HG03460 (cell line): Measurements from ENCODE around the gene CELF5.

Experiments
- ATAC-seq: cut with Tn5 transposase; IDR thresholded peaks from one replicate; pipeline ENCODE4 v1.9.1; 2021; ENCODE audit not compliant: unreplicated experiment

CELF5 gene

DNA sequence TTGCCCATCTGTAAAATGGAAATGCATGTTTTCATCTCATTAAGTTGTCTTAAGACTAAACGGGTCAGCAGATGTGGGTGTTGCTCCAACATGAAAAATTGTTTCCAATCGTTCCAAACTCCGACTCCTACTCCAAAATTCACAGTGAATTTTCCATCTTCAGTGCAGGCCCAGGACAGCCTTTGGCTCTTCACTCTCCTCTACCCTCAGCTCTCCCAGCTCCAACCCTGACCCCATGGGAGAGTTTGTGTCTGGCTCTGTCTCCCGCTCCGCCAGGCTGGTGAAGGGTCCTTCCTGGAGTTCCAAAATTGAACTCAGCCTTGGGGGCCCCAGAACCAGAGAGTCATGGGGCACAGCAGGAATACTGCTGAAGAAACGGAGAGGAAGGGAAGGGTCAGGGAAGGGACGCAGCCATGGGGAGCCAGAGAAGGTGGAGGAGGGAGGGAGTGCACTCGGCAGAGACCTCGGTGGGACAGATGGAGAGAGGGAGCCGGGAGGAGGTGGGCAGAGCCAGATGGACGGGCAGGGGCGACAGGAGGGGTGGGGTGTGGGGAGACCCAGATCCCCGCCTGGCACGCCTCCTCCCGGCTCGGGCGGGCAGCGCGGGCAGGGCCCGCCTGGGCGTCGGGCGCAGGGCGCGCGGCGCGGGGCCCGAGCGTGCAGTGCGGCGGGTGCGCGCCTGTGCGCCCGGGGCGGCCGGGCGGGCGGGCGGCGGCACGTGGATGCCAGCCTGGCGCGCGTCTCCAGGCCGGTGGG lies 45.6 kb downstream of the CELF5 start:
- no peak for ATAC-seq

DNA sequence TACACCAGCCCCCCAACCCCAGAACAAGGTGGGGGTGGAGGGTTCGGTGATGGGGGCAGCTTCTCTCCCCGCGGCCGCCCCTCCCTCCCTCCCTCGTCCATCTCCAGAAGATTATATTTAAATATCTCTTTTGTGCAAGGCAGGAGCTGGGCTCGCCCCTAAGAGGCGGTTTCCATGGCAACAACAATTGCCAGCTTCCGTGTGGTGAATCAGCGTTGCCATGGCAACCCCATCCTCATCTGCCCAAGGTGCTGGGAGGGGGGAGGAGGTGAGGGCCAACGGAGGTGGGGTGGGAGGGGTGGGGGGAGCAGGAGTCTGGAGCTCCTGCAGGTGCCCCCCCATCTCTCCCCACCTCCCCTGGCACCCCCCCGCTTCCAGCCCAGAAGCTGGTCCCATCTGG lies 46.4 kb downstream of the CELF5 start:
- ATAC-seq = no peak

DNA sequence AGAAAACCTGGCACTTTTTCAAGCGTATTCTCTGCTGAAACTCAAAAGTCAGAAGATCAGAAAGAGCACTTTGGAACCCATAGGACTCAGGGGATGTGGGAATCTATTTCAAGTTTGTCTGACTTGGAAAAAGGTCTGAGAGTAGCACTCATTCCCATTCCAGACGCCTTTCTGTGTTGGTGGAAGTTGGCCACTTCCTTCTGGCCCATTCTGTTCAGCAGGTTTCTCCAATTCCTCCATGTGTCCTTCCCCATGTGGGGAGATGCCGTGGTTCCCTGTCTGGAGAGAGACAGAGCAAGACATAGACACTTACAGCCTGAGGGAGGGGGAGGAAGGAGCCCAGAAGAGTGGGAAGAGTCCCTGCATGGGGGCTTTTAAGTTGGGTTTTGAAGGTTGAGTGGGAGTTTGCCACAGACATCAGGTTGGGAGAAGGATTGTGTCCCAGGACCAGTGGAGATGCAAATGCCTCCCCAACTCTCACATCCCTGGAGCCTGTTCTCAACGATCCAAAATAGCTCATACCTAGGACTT lies 48.0 kb downstream of the CELF5 start:
- no peak for ATAC-seq

DNA sequence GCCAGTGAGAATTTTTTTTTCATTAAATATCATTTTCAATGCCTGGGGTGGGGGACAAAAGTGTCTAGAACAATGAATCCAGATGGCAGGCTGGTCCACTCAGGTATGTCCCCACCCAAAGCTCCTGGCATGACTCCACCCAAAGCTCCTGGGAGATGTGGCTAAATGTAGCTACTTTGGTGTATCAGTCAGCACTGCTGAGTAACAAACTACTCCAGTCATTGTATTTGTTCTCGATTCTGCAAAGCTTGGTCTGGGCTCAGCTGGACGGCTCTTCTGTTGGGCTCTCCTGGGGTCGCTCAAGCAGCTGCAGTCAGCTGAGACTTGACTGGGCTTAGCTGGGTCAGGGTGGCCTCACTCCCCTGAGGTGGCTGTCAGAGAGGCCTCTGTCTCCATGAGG lies 48.5 kb downstream of the CELF5 start:
- no peak for ATAC-seq

DNA sequence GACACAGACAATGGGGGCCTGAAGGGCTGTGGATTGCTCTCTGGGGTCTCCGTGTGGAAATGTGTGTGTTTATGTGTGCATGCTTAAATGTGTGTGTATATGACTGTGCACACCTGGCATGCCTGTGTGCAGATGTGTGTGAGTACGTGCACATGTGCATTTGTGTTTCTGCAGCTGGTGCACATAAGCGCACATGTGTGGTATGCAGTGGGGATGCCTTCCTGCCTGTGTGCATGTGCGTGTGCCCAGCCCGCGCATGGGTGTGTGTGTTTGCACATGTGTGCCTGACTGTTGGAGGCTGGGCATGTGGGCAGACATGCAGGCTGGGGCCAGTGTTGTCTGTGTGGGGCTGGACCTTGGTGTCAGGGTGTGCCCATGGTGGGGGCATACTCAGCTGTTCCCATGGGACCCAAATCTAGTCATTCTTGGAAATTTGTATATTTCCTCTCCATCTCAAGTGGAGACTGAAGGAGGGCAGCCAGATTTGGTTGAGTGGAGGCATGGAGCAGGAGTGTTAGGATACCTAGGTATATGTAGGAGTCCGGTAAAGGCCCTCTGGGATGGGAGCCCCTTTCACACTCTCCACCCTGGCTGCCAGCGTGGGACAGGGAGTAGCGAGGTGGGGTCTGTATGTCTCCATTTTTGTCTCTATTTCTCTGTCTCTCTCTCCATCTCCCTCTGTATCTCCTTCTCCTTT lies 49.9 kb downstream of the CELF5 start:
- ATAC-seq = no peak

DNA sequence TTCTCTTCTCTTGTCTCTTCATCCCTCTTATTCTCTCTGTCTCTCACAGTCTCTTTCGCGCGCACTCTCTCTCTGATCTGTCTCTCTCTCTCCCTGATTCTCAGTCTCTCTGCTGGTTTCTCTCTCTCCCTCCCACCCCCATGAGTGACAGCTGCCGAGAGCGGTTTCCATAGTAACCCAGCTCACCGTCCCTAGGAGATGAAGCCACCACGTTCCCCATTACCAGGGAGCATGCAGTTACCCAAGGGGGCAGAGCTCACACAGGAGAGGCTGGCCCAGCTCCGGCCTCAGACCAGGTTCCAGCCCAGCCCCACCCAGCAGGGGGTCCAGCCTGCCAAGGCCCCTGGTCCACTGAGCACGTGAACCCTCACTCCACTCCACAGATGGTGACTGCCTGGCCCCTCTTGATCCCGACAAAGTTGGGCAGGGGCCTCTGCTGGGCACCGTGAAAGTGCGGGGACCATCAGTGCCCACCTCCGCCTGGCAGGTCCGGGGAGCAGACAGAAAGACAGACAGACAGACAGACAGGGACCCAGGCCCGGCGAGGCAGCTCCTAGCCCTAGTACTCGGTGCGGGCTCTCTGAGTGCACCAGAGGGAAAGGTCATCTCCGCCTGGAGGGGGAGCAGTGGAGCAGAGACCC lies 50.6 kb downstream of the CELF5 start:
- ATAC-seq = no peak

DNA sequence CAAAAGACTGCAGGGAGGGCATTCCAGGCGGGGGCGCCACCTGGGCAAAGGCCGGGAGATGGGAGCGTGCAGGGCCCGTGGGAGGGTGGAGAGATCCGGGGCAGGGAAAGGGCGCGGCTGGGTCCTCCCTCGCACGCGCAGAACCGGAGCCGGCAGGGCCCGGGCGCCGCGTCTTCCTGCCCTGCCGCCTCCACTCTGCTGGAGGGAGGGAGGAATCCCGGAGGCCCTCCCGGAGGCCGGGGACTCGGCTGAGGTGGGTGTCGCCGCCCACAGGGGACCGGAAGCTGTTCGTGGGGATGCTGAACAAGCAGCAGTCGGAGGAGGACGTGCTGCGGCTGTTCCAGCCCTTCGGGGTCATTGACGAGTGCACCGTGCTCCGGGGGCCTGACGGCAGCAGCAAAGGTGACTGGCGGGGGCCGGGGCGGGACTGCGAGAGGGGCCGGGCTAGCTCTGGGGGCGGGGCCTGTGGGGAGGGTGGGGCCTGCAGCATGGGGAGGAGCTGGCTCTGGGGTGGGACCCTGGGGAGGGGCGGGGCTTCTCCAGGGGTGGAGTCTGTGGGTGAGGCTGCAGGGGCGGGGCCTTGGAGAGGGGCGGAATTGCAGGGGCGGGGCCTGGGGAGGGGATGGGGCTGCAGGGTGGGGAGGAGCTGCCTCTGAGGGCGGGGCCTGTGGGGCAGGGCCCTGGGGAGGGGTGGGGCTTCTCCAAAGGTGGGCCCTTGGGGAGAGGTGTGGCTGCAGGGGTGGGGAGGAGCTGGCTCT lies 51.3 kb downstream of the CELF5 start:
- no peak for ATAC-seq

DNA sequence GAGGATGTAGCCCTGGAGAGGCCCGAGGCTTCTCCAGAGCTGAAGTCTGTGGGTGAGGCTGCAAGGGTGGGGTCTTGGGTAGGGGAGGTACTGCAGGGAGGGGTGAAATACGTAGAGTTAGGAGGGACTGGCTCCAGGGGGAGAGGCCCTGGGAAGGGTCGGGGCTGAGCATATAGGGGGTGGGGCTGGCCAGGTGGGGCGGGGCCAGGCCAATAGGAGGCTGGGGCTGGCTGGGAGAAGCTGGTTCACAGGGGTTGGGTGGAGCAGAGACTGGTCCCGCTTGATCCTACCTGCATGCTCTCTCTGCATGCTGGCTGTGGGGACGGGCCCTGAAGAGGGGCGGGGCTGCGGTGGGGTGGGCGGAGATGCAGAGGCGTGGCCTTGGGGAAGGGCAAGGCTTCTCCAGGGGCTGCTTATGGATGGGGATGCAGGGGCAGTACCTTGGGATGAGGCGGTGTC lies 51.9 kb downstream of the CELF5 start:
- ATAC-seq = no peak

DNA sequence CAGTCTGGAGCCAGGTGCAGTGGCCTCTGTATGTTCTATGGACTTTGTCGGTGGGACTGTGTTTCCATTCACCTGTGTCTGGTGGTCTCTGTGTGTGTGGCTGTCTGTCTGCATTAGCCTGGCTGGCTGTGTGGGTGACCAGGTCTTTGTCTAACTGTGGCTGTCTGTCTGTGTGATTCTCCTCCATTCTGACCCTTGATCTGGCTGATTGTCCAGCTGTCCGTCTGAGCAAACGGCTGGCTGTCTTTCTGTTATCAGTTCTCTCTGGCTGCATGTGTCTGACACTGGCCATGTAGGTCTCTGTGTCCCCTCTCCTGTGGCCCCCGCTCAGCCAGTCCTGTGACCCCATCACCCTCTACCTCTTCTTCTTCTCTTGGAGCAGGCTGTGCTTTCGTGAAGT lies 53.2 kb downstream of the CELF5 start:
- ATAC-seq = no peak

DNA sequence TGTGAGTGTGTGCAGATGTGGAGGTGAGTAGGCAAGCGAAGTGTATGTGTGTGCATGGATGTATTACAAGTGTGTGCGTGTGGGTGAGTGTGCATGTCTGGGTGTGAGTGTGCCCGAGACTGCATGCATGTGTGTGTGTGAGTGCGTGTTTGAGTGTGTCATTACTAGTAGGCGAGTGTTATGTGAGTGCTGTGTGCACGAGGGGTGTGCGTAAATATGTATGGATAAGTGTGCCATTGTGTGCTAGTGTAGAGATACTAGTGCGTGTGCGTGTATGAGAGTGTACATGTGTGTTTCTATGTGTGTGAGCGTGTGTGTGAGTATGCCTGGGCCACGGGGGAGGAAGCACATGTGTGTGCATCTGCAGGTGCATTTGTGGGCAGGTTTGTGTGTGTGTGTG lies 53.8 kb downstream of the CELF5 start:
- no peak for ATAC-seq

DNA sequence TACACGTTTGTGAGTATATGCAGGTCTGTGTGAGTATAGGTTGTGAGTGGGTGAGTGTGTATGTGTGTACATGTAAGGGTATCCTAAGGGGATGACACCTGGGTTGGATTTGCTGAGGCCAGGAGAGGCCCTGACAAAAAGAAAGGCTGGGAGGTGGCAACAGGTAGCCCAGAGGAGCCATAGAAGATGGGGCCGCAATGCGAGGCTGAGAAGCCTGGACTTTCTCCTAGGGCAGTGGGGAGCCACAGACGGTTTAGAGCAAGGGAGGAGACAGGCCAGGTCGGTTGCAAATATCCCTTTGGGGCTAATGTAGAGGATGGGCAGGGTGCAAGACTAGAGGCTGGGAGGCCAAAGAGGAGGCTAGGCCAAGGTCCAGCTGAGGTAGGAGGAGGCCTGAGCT lies 54.3 kb downstream of the CELF5 start:
- ATAC-seq = no peak

DNA sequence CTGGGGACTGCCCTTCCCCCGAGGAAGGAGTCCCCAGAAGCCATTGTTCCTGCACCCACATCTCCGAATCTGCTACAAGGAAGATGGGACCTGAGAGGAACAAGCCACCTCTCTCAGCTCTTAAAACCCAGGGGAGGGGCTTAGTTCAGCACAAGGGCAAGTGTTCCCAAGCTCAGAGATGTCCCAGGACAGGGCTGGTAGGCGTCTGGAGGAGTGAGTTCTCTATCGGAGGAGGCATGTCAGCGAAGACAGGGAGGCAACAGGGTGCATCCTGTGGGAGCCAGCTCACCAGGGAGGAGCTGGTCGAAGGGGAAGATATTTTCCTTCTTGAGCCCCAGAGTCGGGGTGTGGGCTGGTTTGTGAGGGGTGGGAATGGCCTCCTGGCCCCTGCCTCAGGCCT lies 54.8 kb downstream of the CELF5 start:
- ATAC-seq = no peak

DNA sequence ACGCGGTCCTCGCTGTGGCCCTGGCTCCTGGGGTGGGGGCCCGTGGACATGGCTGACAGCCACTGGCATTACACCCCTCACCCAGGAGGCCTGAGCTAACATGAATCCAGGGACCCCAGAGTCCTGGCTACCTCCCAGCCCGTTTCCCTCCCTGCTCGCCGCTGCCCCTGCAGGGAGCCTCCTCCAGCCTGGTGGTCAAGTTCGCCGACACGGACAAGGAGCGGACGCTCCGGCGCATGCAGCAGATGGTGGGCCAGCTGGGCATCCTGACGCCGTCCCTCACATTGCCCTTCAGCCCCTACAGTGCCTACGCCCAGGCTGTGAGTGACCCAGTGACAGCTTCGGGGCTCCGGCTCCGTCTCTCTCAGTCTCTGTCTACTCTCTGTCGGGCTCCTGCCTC lies 56.6 kb downstream of the CELF5 start:
- no peak for ATAC-seq

DNA sequence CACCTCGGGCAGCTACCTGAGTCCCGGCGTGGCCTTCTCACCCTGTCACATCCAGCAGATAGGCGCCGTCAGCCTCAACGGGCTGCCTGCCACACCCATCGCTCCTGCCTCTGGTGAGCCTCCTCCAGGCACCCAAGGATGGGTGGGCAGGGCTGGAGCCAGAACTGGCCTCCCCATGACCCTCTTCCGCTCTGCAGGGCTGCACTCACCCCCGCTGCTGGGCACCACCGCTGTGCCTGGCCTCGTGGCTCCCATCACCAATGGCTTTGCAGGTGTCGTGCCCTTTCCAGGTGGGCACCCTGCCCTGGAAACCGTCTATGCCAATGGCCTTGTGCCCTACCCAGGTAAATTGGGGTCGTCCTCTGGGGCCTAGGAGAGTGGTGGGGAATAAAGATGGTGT lies 57.7 kb downstream of the CELF5 start:
- no peak for ATAC-seq

DNA sequence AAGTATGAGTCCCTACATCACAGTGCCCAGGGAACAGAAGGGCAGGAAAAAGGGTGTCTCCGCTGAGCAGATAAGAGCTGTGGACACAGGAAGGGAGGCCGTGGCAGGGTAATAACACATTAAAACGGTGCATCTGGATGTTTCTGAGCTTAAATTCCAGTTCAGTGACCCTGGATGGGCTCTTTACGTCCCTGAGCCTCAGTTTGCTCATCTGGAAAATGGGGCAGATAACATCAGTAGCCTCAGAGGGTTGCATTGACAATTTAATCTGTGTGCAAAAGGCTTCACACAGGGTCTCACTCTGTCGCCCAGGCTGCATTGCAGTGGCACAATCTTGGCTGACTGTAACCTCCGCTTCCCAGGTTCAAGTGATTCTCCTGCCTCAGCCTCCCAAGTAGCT lies 58.1 kb downstream of the CELF5 start:
- no peak for ATAC-seq

DNA sequence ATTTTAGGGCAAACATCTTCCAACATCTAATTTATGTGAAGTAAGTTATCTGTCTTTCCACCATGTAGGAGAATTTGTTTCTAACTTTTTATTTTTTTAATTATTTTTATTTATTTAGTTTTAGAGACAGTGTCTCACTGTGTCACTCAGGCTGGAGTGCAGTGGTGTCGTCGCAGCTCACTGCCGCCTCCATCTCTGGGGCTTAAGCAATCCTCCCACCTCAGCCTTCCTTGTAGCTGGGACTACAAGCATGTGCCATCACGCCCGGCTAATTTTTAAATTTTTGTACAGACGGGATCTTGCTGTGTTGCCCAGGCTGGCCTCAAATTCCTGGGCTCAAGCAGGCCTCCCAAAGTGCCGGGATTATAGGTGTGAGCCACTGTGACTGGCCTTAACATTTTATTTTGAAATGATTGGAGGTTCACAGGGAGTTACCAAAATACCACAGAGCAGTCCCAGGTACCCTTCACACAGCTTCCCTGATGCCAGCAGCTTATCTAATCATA lies 58.8 kb downstream of the CELF5 start:
- no peak for ATAC-seq

DNA sequence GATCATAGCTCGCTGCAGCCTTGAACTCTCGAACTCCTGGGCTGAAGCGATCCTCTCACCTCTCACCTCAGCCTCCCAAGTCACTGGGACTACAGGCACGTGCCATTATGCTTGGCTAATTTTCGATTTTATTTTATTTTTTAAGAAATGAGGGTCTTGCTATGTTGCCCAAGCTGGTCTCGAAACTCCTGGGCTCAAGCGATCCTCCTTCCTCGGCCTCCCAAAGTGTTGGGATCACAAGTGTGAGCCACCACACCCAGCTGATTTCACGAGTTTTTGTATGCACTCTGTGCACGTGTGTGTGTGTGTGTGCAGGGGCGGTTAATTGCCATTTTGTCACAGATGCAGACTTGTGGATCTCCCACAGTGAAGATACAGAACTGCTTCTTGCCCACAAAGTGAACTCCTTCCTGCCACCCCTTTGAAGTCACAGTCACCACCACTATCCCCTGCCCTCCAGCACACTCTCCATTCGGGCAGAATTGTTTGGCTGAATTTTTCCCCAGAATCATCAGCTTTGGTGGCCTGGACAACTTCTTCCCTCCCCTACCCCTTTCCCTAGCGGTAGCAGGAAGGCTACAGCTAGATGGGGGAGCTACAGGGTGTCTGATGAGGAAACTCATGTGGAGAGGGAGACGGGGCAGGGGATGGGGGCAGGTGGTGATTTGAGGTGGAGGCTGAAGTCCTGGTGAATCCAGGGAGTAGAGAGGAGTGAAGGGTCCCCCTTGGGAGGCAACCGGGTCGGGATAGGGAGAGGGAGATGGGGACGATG lies 59.6 kb downstream of the CELF5 start:
- ATAC-seq = no peak

DNA sequence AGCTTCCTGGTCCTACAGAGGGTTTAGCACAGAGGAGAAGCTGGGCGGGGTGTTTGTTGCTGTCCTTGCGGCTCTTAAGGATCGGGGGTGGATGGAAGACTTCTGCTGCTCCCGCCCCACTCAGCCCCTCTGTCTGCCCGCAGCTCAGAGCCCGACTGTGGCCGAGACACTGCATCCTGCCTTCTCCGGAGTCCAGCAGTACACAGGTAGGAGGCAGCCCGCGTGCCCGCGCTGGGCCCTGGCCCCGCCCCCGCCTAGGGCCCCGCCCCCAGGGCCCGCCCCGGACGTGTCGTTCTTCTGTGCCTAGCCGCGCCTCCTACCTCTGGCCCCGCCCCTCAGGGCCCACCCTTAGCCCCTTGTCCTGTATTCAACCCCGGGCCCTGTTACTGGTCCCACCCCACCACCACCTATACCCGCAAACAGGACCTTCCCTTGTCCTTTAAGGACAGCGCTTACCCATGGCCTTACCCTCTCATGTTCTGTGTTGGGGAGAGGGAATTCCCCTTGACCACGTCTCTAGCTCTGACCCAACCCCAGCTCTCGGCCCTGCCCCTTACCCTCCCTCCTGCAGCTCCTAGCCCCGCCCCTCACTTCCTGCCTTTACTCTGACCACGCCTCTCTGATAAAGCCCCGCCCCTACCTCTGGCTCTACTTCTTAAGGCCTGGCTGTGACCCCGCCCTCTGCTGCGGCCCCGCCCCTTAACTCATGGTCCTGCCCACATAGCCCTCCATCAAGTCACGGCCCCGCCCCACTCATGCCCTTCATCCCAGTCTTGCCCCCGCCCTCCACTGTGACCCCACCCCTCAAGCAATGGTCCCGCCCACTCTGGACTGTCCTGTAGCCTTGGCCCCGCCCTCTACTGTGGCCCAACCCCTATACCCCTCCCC lies 60.5 kb downstream of the CELF5 start:
- ATAC-seq = no peak

DNA sequence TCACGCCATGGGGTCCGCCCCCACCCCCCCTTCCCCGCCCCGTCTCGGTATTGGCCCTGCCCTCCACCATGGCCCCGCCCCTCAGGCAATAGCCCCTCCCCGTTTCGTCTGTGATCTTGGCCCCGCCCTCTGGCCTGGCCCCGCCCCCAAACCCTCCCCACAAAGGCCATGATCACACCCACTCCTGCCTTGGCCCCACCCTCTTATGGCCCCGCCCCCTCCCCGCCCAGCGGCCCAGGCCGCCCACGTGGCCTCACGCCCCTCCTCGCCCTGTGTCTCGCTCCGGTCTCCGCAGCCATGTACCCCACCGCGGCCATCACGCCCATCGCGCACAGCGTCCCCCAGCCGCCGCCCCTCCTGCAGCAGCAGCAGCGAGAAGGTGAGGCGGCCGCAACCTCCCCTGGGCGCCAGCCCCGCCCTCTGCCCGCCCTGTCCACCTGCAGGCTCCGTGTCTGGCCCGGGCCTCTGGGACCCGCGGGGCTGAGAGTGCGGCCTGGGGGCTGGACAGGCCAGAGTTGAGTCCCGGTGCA lies 61.3 kb downstream of the CELF5 start:
- no peak for ATAC-seq
